Colonic mucosa (tissue), 4 donors: ENCODE results near the gene LRRC32. TPM values are rescaled to one million over a fixed set of nuclear protein-coding genes. Genes with fewer than 3 reads are reported as not detected.

ENCODE experiments used
- DNase-seq: peaks from one replicate; pipeline ENCODE4 v3.0.0-alpha.2; 2020
- H3K27ac ChIP-seq: fragments of 200-600 bp; one replicate; pipeline ENCODE4 v1.8.0; 2021
- H3K27me3 ChIP-seq: fragments of 200-600 bp; one replicate; pipeline ENCODE4 v1.8.0; 2021
- H3K36me3 ChIP-seq: fragments of 200-600 bp; one replicate; pipeline ENCODE4 v1.8.0; 2021
- H3K4me1 ChIP-seq: fragments of 200-600 bp; one replicate; pipeline ENCODE4 v1.8.0; 2021; ENCODE audit warnings: mild to moderate bottlenecking
- H3K4me3 ChIP-seq: fragments of 200-600 bp; one replicate; pipeline ENCODE4 v1.8.0; 2021
- H3K9ac ChIP-seq, 2 donors: one replicate each; pipeline ENCODE4 v1.7.0; 2013; ENCODE audit warnings: control low read depth in 2 of 2, low read depth in 2 of 2, low read length in 2 of 2
- H3K9me3 ChIP-seq: fragments of 200-600 bp; one replicate; pipeline ENCODE4 v1.8.0; 2021
- intact Hi-C: fragments of 100-400 bp; cut with DNase I; formaldehyde crosslinking; loops from one replicate; pipeline ENCODE4 v1.14.1; 2022
- total RNA-seq, 2 donors: library from RNA; stranded (reverse); fragmentation: NEBNext Ultra II Directional in 1 of 2; extraction: Animal tissue kit (Norgen Biotek cat#: 25700) in 1 of 2; gene quantifications; one replicate each; pipeline ENCODE4 v1.2.1, GENCODE V29; 2021
- TF ChIP-seq, protein P1 (sequence below): fragments of 200-600 bp; IDR thresholded peaks from one replicate; pipeline ENCODE4 v1.8.0; 2022; ENCODE audit warnings: antibody characterized with exemption, mild to moderate bottlenecking
- donor health status: healthy.
- donor health status: DM: no; HTN: no; CAD: no.
- donor health status: DM: no; HTN: no; CAD: no.

LRRC32 gene
- total RNA-seq, 2 donors from 2014 or later, result 5.9 to 26.8 TPM

DNA sequence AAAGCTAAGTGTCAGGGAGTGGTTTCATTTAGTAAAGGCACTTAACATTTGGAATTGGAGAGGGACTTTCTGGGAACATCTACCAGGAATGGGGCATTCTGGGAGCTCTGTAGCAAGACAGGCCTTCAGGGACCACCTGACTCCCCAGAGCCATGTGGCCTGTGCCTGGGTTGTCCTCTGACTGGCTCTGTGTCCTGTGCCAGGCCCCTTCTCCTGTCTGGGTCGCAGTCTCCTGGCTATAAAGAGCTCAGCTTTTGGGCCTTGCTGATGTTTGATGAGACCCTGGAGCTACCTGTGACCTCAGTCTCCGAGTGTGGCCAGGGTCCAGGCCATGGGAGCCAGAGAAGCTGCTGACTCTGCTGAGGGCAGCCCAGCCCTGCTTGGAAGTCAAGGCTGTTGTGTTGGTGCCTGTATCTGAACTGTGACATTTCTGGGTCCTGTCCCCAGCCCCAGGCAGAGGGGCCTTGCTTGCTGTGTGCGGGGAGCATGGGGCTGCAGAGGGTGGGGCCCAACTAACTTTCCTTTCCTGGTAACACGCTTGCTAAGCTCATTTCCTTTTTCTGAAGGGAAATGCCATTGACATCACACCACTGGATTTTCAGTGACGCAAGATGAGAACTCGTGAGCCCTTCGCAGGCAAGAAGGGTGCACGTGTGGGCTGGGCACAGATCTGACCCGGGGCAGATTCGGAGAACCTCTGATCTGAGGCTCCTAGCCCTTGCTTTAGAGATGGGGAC lies 41.3 kb downstream of the LRRC32 start:
- Histone ChIP-seq H3K9me3 (no peaks in the 10 kb centered on the region), H3K27me3 (no peaks in the 10 kb centered on the region), H3K27ac (peak overlapping the region; percentile 49), H3K4me1 (no peaks in the 10 kb centered on the region), H3K36me3 (no peaks in the 10 kb centered on the region), H3K9ac (peak overlapping the region in 1 of 2 donors; percentile 5), H3K4me3 (no peak overlapping the region)
- no peak for DNase-seq
- intact Hi-C loops, result no loop called here
- TF ChIP-seq, protein P1, sequence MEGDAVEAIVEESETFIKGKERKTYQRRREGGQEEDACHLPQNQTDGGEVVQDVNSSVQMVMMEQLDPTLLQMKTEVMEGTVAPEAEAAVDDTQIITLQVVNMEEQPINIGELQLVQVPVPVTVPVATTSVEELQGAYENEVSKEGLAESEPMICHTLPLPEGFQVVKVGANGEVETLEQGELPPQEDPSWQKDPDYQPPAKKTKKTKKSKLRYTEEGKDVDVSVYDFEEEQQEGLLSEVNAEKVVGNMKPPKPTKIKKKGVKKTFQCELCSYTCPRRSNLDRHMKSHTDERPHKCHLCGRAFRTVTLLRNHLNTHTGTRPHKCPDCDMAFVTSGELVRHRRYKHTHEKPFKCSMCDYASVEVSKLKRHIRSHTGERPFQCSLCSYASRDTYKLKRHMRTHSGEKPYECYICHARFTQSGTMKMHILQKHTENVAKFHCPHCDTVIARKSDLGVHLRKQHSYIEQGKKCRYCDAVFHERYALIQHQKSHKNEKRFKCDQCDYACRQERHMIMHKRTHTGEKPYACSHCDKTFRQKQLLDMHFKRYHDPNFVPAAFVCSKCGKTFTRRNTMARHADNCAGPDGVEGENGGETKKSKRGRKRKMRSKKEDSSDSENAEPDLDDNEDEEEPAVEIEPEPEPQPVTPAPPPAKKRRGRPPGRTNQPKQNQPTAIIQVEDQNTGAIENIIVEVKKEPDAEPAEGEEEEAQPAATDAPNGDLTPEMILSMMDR, result no peak

DNA sequence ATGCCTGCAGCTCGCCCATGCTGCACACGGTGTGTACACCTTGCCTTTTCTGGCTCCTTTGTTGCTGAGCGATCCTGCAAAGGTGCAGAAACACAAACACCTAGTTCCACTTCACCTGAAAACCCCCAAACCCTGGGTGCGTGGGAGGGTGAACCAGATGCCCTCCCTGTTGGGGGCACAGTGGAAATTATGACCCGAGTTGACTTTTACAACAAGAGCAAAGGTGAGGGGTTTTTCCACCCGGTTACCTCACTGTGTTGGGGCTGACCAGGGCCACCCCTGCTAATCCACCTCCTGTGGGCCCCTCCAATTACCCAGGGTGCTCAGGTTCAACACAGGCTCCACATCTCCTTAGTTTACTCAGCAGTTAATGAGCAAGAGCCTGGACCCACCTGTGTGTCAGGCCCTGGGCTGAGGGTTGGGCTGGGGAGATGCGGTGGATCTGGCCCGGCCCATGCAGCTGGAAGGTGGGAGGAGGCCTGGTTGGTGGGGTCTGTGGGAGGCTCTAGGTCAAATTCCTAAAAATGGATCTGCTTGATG lies 42.1 kb downstream of the LRRC32 start:
- Histone ChIP-seq H3K27ac (no peak overlapping the region), H3K4me3 (no peak overlapping the region), H3K4me1 (no peaks in the 10 kb centered on the region), H3K9me3 (no peaks in the 10 kb centered on the region), H3K36me3 (no peaks in the 10 kb centered on the region), H3K27me3 (no peaks in the 10 kb centered on the region), H3K9ac (no peak overlapping the region)
- intact Hi-C loops, result no loop called here
- TF ChIP-seq, protein P1, result no peak
- no peak for DNase-seq

DNA sequence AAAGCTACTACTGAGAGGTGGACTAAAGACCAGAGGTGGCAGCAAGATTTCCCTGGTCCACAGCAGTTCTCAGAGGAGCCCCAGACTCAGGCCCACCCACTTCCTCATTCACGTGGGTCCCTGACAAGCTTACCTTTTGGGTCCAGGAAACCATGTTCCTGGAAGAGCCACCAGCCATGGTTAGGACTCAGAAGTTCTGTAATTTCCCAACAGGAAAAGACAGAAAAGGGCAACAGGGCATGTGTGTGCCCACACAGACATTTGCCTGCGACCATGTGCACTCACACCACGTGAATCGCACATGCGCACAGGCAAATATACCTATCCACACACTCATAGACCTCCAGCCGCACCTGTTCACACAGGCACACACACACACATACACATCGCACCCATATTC lies 42.9 kb downstream of the LRRC32 start:
- Histone ChIP-seq H3K27ac (no peak overlapping the region), H3K36me3 (no peaks in the 10 kb centered on the region), H3K4me1 (no peaks in the 10 kb centered on the region), H3K4me3 (no peak overlapping the region), H3K9ac (no peak overlapping the region), H3K27me3 (no peaks in the 10 kb centered on the region), H3K9me3 (no peaks in the 10 kb centered on the region)
- TF ChIP-seq, protein P1, result no peak
- DNase-seq, result no peak
- intact Hi-C loops, result no loop called here

DNA sequence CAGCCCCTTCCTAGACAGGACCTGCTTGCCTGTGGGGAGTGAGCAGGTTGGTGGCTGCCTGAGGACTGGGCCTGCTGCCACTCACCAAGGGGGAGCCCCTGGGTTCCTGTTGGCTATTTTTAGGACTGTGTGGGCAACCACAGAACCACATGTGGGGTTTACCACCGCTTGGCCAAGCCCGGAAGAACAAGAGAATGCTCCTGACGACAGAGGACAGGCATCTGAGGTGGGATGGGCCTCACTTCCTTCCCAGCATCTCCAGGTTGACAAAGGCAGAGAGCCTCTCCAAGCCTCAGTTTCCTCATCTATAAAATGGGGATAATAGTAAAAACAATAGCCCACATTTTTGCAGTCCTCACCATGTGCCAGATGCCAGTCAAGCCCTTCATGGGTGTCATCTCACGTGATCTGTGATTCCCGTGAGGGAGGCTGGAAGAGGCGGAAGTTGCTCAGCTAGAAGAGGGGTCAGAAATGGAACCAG lies 43.6 kb downstream of the LRRC32 start:
- intact Hi-C loops, result no loop called here
- TF ChIP-seq, protein P1, result no peak
- no peaks in the 10 kb centered on the region for H3K36me3 ChIP-seq
- no peak overlapping the region for H3K27ac ChIP-seq
- no peaks in the 10 kb centered on the region for H3K9me3 ChIP-seq
- H3K4me1 ChIP-seq, result no peaks in the 10 kb centered on the region
- H3K9ac ChIP-seq, result no peak overlapping the region
- no peaks in the 10 kb centered on the region for H3K27me3 ChIP-seq
- H3K4me3 ChIP-seq, result no peak overlapping the region
- no peak for DNase-seq

DNA sequence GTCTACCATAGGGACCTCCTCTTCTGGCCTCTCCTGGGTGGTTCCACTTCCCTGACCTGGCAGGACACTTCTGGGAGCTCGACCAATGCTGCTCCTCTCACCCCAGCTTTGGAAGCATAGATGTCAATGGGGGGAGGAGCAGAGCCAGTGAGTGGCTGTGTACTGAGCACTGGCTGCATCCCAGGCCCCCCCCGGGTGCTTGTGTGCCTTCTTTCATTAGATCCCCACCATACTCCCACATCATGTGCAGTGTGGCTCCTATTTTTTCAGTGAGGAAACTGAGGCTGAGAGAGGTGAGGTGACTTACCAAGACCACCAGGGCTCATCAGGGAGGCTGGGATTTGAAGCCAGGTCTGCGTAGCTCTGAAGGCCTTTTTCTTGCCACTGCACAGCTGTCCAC lies 44.3 kb downstream of the LRRC32 start:
- Histone ChIP-seq H3K4me3 (no peak overlapping the region), H3K27ac (no peak overlapping the region), H3K36me3 (no peaks in the 10 kb centered on the region), H3K9me3 (no peaks in the 10 kb centered on the region), H3K9ac (no peak overlapping the region), H3K4me1 (no peaks in the 10 kb centered on the region), H3K27me3 (no peaks in the 10 kb centered on the region)
- DNase-seq, result no peak
- intact Hi-C loops, result no loop called here
- TF ChIP-seq, protein P1, result no peak
